Fibroblast of lung (primary cell): ENCODE data around the gene ACTG1. TPM values are rescaled to one million over a fixed set of nuclear protein-coding genes. Genes with fewer than 3 reads are reported as not detected.

Experiments used
- DNase-seq, 2 donors: peaks; one replicate each; pipeline versions ENCODE4 v3.0.0 to v3.0.0-alpha.2; 2010; ENCODE audit warnings: low read depth in 2 of 2
- H2AFZ ChIP-seq: 2 replicates; pipeline ENCODE4 v1.5.1; 2012; ENCODE audit warnings: low read length, control low read depth, inconsistent platforms
- H3K27ac ChIP-seq: 2 replicates; pipeline ENCODE4 v1.5.1; 2011; ENCODE audit warnings: low read length, control low read depth; ENCODE audit not compliant: insufficient read depth
- H3K27me3 ChIP-seq: 2 replicates; pipeline ENCODE4 v1.5.1; 2011; ENCODE audit warnings: mild to moderate bottlenecking, low read length; ENCODE audit not compliant: control insufficient read depth, insufficient read depth
- H3K36me3 ChIP-seq: 2 replicates; pipeline ENCODE4 v1.5.1; 2011; ENCODE audit warnings: low read length; ENCODE audit not compliant: control insufficient read depth, insufficient read depth
- H3K4me1 ChIP-seq: 2 replicates; pipeline ENCODE4 v1.5.1; 2011; ENCODE audit warnings: low read length; ENCODE audit not compliant: control insufficient read depth, insufficient read depth; ENCODE audit errors: extremely low read depth
- H3K4me2 ChIP-seq: 2 replicates; pipeline ENCODE4 v1.5.1; 2011; ENCODE audit warnings: low read length, control low read depth; ENCODE audit not compliant: insufficient read depth; ENCODE audit errors: extremely low read depth
- H3K4me3 ChIP-seq, 4 experiments: fragments of 200-600 bp in 1 of 4; sonication (generic) in 1 of 4; replicated peaks in 1 of 4; 2 replicates each; pipeline ENCODE4 v1.5.1; 2011 to 2016; ENCODE audit warnings: low read length in 4 of 4, low read depth in 3 of 4, mild to moderate bottlenecking in 3 of 4, control low read depth in 2 of 4, inconsistent platforms in 1 of 4, mixed read lengths in 1 of 4; ENCODE audit not compliant: insufficient read depth in 1 of 4; ENCODE audit errors: control extremely low read depth in 1 of 4
- H3K79me2 ChIP-seq: 2 replicates; pipeline ENCODE4 v1.5.1; 2012; ENCODE audit warnings: mild to moderate bottlenecking, low read length, inconsistent platforms; ENCODE audit not compliant: control insufficient read depth, insufficient read depth
- H3K9ac ChIP-seq: 2 replicates; pipeline ENCODE4 v1.5.1; 2011; ENCODE audit warnings: mild to moderate bottlenecking, low read length, control low read depth; ENCODE audit not compliant: insufficient read depth
- H3K9me3 ChIP-seq: 2 replicates; pipeline ENCODE4 v1.5.1; 2012; ENCODE audit warnings: low read depth, low read length; ENCODE audit not compliant: control insufficient read depth, insufficient read depth
- H4K20me1 ChIP-seq: 2 replicates; pipeline ENCODE4 v1.5.1; 2011; ENCODE audit warnings: low read length; ENCODE audit not compliant: control insufficient read depth, insufficient read depth; ENCODE audit errors: extremely low read depth
- EZH2 ChIP-seq: IDR thresholded peaks from 2 replicates; pipeline ENCODE4 v1.5.1; 2012; ENCODE audit warnings: low read length, control low read depth, mild to moderate bottlenecking; ENCODE audit errors: missing control alignments
- polyA plus RNA-seq, 2 donors: library from polyadenylated mRNA; depleted of rRNA in 1 of 2; stranded (reverse) in 1 of 2; unstranded in 1 of 2; fragments of >200 nt; gene quantifications; 2 replicates each; pipeline ENCODE4 v1.2.1, GENCODE V29; 2011 to 2012; ENCODE audit warnings: missing spikeins in 1 of 2
- total RNA-seq: library from RNA; depleted of rRNA; stranded (reverse); fragments of >200 nt; gene quantifications from 2 replicates; pipeline ENCODE4 v1.2.1, GENCODE V29; 2014
- TF ChIP-seq, protein P1 (sequence below), 2 donors: IDR thresholded peaks in 1 of 2; conservative IDR thresholded peaks in 1 of 2; 1 replicate in 1 of 2; 2 replicates in 1 of 2; pipeline ENCODE4 v1.5.1; 2011 to 2012; ENCODE audit warnings: low read length in 2 of 2, control low read depth in 1 of 2, inconsistent platforms in 1 of 2, low read depth in 1 of 2, mild to moderate bottlenecking in 1 of 2

ACTG1 gene
- total and polyA plus RNA-seq, 2 donors (not counting 1 experiment from before 2014, with no cell fraction given) = 5,538 to 8,446 TPM

DNA sequence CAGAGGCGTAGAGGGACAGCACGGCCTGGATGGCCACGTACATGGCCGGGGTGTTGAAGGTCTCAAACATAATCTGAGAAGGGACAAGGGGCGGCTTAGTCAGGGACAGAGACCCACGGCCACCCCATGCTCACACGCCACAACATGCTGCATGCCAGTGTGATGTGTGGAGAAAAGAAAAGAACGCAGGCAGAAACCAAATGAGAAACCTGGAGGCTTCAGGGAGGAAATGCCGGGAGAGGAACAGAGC, 1.1 kb downstream of the ACTG1 start:
- H3K4me2 ChIP-seq = peak overlapping the region; percentile 79
- peaks cover 52% of the 10 kb centered on the region for H3K79me2 ChIP-seq
- peaks cover 30% of the 10 kb centered on the region for H3K36me3 ChIP-seq
- H3K4me3 ChIP-seq = peak overlapping the region; percentile 86 to 100 (median 94)
- peaks cover 6% of the 10 kb centered on the region for H4K20me1 ChIP-seq
- H3K4me1 ChIP-seq = peaks cover 4% of the 10 kb centered on the region
- H3K9me3 ChIP-seq = no peaks in the 10 kb centered on the region
- no peaks in the 10 kb centered on the region for H3K27me3 ChIP-seq
- H3K9ac ChIP-seq = peak overlapping the region; percentile 82
- no peak for DNase-seq
- H3K27ac ChIP-seq = peak overlapping the region; percentile 86
- H2AFZ ChIP-seq = no peak overlapping the region
- no peak for TF ChIP-seq EZH2
- TF ChIP-seq, protein P1, sequence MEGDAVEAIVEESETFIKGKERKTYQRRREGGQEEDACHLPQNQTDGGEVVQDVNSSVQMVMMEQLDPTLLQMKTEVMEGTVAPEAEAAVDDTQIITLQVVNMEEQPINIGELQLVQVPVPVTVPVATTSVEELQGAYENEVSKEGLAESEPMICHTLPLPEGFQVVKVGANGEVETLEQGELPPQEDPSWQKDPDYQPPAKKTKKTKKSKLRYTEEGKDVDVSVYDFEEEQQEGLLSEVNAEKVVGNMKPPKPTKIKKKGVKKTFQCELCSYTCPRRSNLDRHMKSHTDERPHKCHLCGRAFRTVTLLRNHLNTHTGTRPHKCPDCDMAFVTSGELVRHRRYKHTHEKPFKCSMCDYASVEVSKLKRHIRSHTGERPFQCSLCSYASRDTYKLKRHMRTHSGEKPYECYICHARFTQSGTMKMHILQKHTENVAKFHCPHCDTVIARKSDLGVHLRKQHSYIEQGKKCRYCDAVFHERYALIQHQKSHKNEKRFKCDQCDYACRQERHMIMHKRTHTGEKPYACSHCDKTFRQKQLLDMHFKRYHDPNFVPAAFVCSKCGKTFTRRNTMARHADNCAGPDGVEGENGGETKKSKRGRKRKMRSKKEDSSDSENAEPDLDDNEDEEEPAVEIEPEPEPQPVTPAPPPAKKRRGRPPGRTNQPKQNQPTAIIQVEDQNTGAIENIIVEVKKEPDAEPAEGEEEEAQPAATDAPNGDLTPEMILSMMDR (conservative IDR thresholded peaks at IDR 0.05 in 1 of 2, IDR thresholded peaks at IDR 0.05 in 1 of 2; ENCODE audit: low read depth in 1 of 2, low read length in 2 of 2) = no peak

- Histone ChIP-seq H3K79me2 (peaks cover 47% of the 10 kb centered on the region), H3K4me1 (no peaks in the 10 kb centered on the region), H2AFZ (no peak overlapping the region), H3K36me3 (peaks cover 30% of the 10 kb centered on the region), H3K4me2 (peak overlapping the region; percentile 79), H3K9me3 (no peaks in the 10 kb centered on the region), H3K4me3 (peak overlapping the region; percentile 86 to 100 (median 94)), H3K27ac (peak overlapping the region; percentile 86), H3K9ac (peak overlapping the region; percentile 82), H4K20me1 (peaks cover 6% of the 10 kb centered on the region), H3K27me3 (no peaks in the 10 kb centered on the region)
- peak in 1 of 2 donors; percentile 39 for DNase-seq
- no peak for TF ChIP-seq EZH2
- TF ChIP-seq, protein P1 (conservative IDR thresholded peaks at IDR 0.05 in 1 of 2, IDR thresholded peaks at IDR 0.05 in 1 of 2; ENCODE audit: low read depth in 1 of 2, low read length in 2 of 2) = no peak
Measured at GRCh38 chr17:81510785-81511553, 1.6 kb downstream of the ACTG1 start.

GRCh38 chr17:81509972-81510784, 2.4 kb downstream of the ACTG1 start:
- peaks cover 39% of the 10 kb centered on the region for H3K79me2 ChIP-seq
- H3K4me3 ChIP-seq = peak overlapping the region; percentile 86 to 100 (median 94)
- no peaks in the 10 kb centered on the region for H3K27me3 ChIP-seq
- H3K4me1 ChIP-seq = no peaks in the 10 kb centered on the region
- no peak for DNase-seq
- peaks cover 30% of the 10 kb centered on the region for H3K36me3 ChIP-seq
- TF ChIP-seq EZH2 = no peak
- TF ChIP-seq, protein P1 (conservative IDR thresholded peaks at IDR 0.05 in 1 of 2, IDR thresholded peaks at IDR 0.05 in 1 of 2; ENCODE audit: low read depth in 1 of 2, low read length in 2 of 2) = no peak
- H4K20me1 ChIP-seq = peaks cover 6% of the 10 kb centered on the region
- H2AFZ ChIP-seq = no peak overlapping the region
- H3K9me3 ChIP-seq = no peaks in the 10 kb centered on the region
- H3K9ac ChIP-seq = peak overlapping the region; percentile 82
- peak overlapping the region; percentile 86 for H3K27ac ChIP-seq
- H3K4me2 ChIP-seq = peak overlapping the region; percentile 79
